K562 (cell line): Measurements from ENCODE around the gene ZNF429. TPM values are rescaled to one million over a fixed set of nuclear protein-coding genes. Genes with fewer than 3 reads are reported as not detected.

Source experiments
- CHD7 ChIP-seq: fragments of 200-600 bp; sonication (generic); IDR thresholded peaks from one replicate; pipeline ENCODE4 v1.6.1; 2012; ENCODE audit warnings: mild to moderate bottlenecking, low read depth, low read length, inconsistent platforms
- EP300 ChIP-seq: IDR thresholded peaks from 2 replicates; pipeline ENCODE4 v1.6.1; 2012; ENCODE audit warnings: low read length, improper control_type of control experiment
- polyA plus RNA-seq, 8 experiments: library from polyadenylated mRNA; depleted of rRNA in 4 of 8; stranded (reverse) in 5 of 8; unstranded in 3 of 8; fragments of >200 nt; fragmentation: Nextera tagmentation in 2 of 8; fragmentation: Illumina TruSeq in 1 of 8; extraction: Ambion mirVana in 2 of 8; extraction: Trizol in 1 of 8; gene quantifications; 2 replicates each; pipeline versions ENCODE4 v1.2.1 to v1.2.3, GENCODE V29; 2011 to 2014; ENCODE audit warnings: inconsistent platforms in 1 of 8, missing spikeins in 1 of 8
- total RNA-seq, 7 experiments: library from RNA; depleted of rRNA in 6 of 7; stranded (reverse); fragments of >200 nt in 6 of 7; fragmentation: Illumina TruSeq in 2 of 7; extraction: Trizol in 2 of 7; gene quantifications; 2 replicates each; pipeline versions ENCODE4 v1.2.1 to v1.2.3, GENCODE V29; 2011 to 2021; ENCODE audit warnings: low replicate concordance in 1 of 7

The ZNF429 gene
- total and polyA plus RNA-seq, 9 of the 15 experiments (the other 6 are each of a cell fraction or from before 2014, with no cell fraction given), result 11.4 to 24.5 (median 16.3) TPM

- no peak for TF ChIP-seq CHD7
- no peak for TF ChIP-seq EP300
Observed at GRCh38 chr19:21498651-21499050, 6.8 kb upstream of the ZNF429 start (continued).
